Measurements from ENCODE around the gene STIM2. TPM values are rescaled to one million over a fixed set of nuclear protein-coding genes. Genes with fewer than 3 reads are reported as not detected.

The STIM2 gene
- total RNA-seq, 2 donors from 2014 or later: 34.4 to 44.2 TPM

DNA sequence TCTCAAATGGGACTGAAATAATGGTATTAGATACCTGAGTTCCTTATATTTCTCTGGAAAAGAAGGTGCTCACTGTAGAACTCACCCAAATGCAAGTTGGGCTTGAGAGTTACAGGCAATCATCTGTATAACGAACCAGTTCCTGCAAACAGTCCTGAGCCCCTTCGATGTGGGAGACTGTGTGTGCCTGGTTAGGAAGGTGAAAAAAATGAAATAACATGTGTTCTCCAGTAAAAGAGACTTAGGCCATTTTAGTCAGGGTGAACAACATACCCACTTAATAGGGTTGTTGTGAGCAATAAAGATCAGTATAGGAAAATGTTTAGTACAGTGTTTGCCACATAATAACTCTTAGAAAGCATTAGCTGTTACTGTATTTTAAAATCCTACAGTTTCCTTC lies 23.4 kb downstream of the STIM2 start:
- WGBS: 63% methylated on average over 2 of the region's 2 CpGs
- intact Hi-C loops (cut with DNase I): no loop called here
- no peak for TF ChIP-seq POLR2A (IDR thresholded peaks at IDR 0.05)
- no peak for TF ChIP-seq POLR2AphosphoS5 (IDR thresholded peaks at IDR 0.05)
- TF ChIP-seq, protein P1, sequence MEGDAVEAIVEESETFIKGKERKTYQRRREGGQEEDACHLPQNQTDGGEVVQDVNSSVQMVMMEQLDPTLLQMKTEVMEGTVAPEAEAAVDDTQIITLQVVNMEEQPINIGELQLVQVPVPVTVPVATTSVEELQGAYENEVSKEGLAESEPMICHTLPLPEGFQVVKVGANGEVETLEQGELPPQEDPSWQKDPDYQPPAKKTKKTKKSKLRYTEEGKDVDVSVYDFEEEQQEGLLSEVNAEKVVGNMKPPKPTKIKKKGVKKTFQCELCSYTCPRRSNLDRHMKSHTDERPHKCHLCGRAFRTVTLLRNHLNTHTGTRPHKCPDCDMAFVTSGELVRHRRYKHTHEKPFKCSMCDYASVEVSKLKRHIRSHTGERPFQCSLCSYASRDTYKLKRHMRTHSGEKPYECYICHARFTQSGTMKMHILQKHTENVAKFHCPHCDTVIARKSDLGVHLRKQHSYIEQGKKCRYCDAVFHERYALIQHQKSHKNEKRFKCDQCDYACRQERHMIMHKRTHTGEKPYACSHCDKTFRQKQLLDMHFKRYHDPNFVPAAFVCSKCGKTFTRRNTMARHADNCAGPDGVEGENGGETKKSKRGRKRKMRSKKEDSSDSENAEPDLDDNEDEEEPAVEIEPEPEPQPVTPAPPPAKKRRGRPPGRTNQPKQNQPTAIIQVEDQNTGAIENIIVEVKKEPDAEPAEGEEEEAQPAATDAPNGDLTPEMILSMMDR (IDR thresholded peaks at IDR 0.05): no peak
- no peaks in the 10 kb centered on the region for H3K27me3 ChIP-seq (replicated peaks; ENCODE audit: insufficient read depth)
- no peak overlapping the region for H3K4me3 ChIP-seq
- DNase-seq (ENCODE audit: low spot score): no peak
- H3K36me3 ChIP-seq: no peaks in the 10 kb centered on the region
- no peak overlapping the region for H3K27ac ChIP-seq
- no peaks in the 10 kb centered on the region for H3K9me3 ChIP-seq
- no peaks in the 10 kb centered on the region for H3K4me1 ChIP-seq (replicated peaks)

DNA sequence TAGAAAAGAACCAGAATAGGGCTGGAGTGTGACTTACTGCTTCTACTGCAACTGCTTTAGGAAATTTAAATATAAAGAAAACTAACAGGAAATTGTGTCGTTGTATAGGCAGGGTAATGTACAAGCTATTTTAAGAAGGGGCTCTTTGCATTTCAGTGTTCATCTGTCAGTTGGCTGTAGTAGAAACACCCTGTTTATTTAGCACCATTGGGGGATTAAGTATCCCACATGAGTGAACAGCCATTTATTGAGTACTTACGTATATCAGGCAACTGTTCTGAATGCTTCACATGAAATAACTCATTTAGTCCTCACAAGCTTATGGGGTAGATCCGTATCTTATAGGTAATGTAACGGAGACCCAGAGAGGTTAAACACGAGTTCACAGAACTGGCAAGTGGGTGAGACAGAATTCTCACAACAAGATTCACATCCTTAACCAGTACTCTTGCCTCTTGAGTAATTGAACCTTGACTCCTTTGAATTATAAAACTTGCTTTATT lies 23.9 kb downstream of the STIM2 start:
- Histone ChIP-seq H3K27ac (no peak overlapping the region), H3K36me3 (no peaks in the 10 kb centered on the region), H3K27me3 (replicated peaks; ENCODE audit: insufficient read depth) (no peaks in the 10 kb centered on the region), H3K4me1 (replicated peaks) (no peaks in the 10 kb centered on the region), H3K4me3 (no peak overlapping the region), H3K9me3 (no peaks in the 10 kb centered on the region)
- TF ChIP-seq POLR2A (IDR thresholded peaks at IDR 0.05): no peak
- TF ChIP-seq, protein P1 (IDR thresholded peaks at IDR 0.05): no peak
- TF ChIP-seq POLR2AphosphoS5 (IDR thresholded peaks at IDR 0.05): no peak
- no peak for DNase-seq (ENCODE audit: low spot score)
- WGBS: 79% methylated on average over 5 of the region's 5 CpGs
- intact Hi-C loops (cut with DNase I): no loop called here

- Histone ChIP-seq H3K9me3 (no peaks in the 10 kb centered on the region), H3K27me3 (replicated peaks; ENCODE audit: insufficient read depth) (no peaks in the 10 kb centered on the region), H3K36me3 (no peaks in the 10 kb centered on the region), H3K27ac (peak overlapping the region; percentile 26 to 30), H3K4me1 (replicated peaks) (no peaks in the 10 kb centered on the region), H3K4me3 (no peak overlapping the region)
- peak; percentile 51 for DNase-seq (ENCODE audit: low spot score)
- WGBS: 45% methylated on average over 2 of the region's 2 CpGs
- intact Hi-C loops (cut with DNase I): no loop called here
- TF ChIP-seq POLR2A (IDR thresholded peaks at IDR 0.05) (no peak), POLR2AphosphoS5 (IDR thresholded peaks at IDR 0.05) (peak; percentile 31)
- TF ChIP-seq, protein P1 (IDR thresholded peaks at IDR 0.05): no peak
Measured at GRCh38 chr4:26885912-26886274, 25.3 kb downstream of the STIM2 start.

DNA sequence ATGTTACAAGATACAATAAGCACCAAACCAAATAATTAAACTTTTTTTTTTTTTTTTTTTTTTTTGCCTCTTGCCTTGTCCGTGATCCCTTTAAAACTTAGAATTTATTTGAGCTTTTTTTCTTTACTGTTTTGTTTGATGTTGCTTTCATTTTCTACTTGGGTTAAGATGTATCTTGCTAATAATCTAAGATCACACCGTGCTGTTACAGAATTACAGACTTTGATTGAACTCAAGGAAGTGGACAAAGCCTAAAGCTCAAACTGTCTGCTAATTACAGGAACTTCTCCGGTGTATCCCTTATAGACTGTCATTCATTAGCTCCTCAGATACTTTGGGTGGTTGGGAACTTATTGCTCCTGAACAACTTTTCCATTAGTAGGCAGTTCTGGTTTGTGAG lies 26.5 kb downstream of the STIM2 start:
- TF ChIP-seq POLR2AphosphoS5 (IDR thresholded peaks at IDR 0.05): no peak
- TF ChIP-seq, protein P1 (IDR thresholded peaks at IDR 0.05): no peak
- no peak for TF ChIP-seq POLR2A (IDR thresholded peaks at IDR 0.05)
- WGBS: 6% methylated on average over 3 of the region's 3 CpGs
- H3K4me3 ChIP-seq: no peak overlapping the region

GRCh38 chr4:26887809-26888208 lies 27.2 kb downstream of the STIM2 start:
- no peak for DNase-seq (ENCODE audit: low spot score)
- Histone ChIP-seq H3K27ac (no peak overlapping the region), H3K4me1 (replicated peaks) (no peaks in the 10 kb centered on the region), H3K4me3 (no peak overlapping the region), H3K36me3 (no peaks in the 10 kb centered on the region), H3K9me3 (no peaks in the 10 kb centered on the region), H3K27me3 (replicated peaks; ENCODE audit: insufficient read depth) (no peaks in the 10 kb centered on the region)
- 87% methylated on average over 2 of the region's 2 CpGs for WGBS
- no peak for TF ChIP-seq POLR2A (IDR thresholded peaks at IDR 0.05)
- TF ChIP-seq, protein P1 (IDR thresholded peaks at IDR 0.05): no peak
- TF ChIP-seq POLR2AphosphoS5 (IDR thresholded peaks at IDR 0.05): no peak
- intact Hi-C loops (cut with DNase I): no loop called here

More for the DNA sequence above, 26.5 kb downstream of the STIM2 start:
- intact Hi-C loops (cut with DNase I): no loop called here
- H3K9me3 ChIP-seq: no peaks in the 10 kb centered on the region
- H3K27ac ChIP-seq: no peak overlapping the region
- H3K4me1 ChIP-seq (replicated peaks): no peaks in the 10 kb centered on the region
- H3K36me3 ChIP-seq: no peaks in the 10 kb centered on the region
- H3K27me3 ChIP-seq (replicated peaks; ENCODE audit: insufficient read depth): no peaks in the 10 kb centered on the region
- DNase-seq (ENCODE audit: low spot score): no peak

Measured in prostate gland (tissue), 2 donors.